GM12864 (cell line): ENCODE results near the gene NOS1AP.

Source experiments
- DNase-seq: peaks from one replicate; pipeline ENCODE4 v3.0.0-alpha.2; 2011; ENCODE audit warnings: low read depth
- H3K4me3 ChIP-seq: 2 replicates; pipeline ENCODE4 v1.5.1; 2011; ENCODE audit warnings: mild to moderate bottlenecking, low read depth, low read length, control low read depth
- TF ChIP-seq, protein P1 (sequence below): IDR thresholded peaks from 2 replicates; pipeline ENCODE4 v1.5.1; 2011; ENCODE audit warnings: low read depth, mild to moderate bottlenecking, moderate library complexity, low read length, control low read depth, inconsistent platforms; ENCODE audit errors: missing control alignments

NOS1AP gene

GRCh38 chr1:162404550-162405160 is 335.2 kb downstream of the NOS1AP start:
- TF ChIP-seq, protein P1, sequence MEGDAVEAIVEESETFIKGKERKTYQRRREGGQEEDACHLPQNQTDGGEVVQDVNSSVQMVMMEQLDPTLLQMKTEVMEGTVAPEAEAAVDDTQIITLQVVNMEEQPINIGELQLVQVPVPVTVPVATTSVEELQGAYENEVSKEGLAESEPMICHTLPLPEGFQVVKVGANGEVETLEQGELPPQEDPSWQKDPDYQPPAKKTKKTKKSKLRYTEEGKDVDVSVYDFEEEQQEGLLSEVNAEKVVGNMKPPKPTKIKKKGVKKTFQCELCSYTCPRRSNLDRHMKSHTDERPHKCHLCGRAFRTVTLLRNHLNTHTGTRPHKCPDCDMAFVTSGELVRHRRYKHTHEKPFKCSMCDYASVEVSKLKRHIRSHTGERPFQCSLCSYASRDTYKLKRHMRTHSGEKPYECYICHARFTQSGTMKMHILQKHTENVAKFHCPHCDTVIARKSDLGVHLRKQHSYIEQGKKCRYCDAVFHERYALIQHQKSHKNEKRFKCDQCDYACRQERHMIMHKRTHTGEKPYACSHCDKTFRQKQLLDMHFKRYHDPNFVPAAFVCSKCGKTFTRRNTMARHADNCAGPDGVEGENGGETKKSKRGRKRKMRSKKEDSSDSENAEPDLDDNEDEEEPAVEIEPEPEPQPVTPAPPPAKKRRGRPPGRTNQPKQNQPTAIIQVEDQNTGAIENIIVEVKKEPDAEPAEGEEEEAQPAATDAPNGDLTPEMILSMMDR: no peak
- no peak overlapping the region for H3K4me3 ChIP-seq
- no peak for DNase-seq

DNA sequence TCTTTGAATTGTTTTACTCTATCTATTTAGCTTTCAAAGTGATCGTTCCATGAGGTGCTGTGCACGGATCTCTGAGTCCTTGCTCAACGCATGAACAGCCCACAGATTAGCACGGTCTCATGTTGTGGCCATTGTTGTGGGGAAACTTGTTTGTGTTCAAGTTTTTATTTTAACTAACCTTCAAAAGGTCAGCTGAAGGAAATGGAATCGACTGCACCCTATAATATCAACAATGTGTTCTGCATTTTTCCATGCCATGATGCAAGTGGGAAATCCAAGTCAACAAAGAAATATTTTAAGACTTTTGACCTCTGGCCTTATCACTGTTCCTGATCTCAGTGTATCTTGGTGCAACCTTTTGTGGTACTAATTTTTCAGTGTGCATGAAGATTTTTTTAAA is 336.3 kb downstream of the NOS1AP start:
- TF ChIP-seq, protein P1: no peak

GRCh38 chr1:162406811-162407210 is 337.3 kb downstream of the NOS1AP start:
- TF ChIP-seq, protein P1: no peak
- no peak for DNase-seq
- H3K4me3 ChIP-seq: no peak overlapping the region

More for the DNA sequence above, 336.3 kb downstream of the NOS1AP start:
- no peak for DNase-seq
- no peak overlapping the region for H3K4me3 ChIP-seq

DNA sequence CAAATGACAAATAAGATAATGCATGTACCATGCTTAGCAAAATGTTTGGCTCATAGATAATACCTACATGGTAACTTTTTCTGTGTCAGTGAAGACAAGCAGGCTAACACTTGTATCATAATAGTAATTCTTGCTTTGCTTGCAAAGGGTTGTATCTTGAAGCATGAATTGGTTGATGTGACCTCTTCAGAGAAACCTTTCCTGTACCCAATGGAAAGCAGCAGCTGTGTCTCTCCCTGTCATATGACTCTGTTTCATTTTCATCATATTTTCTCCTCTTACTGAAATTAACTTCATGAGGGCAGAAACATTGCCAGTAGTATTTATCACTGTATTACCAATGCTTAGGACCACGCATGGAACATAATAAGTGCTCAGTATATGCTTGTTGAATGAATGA is 338.0 kb downstream of the NOS1AP start:
- DNase-seq: no peak
- TF ChIP-seq, protein P1: no peak
- no peak overlapping the region for H3K4me3 ChIP-seq

DNA sequence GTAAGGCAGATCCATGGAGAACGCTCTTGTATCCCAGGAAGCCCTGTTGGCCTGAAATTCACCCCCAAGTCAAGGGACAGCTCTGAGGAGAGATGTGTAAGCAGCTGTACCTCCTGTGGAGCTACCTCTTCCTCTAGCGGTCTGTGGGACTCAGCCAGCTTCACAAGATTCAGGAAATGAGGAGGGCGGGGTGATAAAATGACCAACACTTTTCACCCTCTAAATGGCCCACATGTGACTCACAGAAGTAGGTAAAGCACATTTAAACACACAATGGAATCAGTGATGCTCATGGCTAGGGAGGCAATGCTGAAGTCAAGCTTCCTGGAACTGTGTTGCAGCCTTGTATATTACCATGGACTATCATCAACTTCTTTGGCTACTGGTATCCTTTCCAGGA is 342.5 kb downstream of the NOS1AP start, which contains the start of gene SH2D1B:
TSS of gene SH2D1B (minus strand) at position 135 of the 400 bp plus-strand sequence. CDS start at position 15, 120 bp downstream.
- TF ChIP-seq, protein P1: no peak
- no peak for DNase-seq

GRCh38 chr1:162416215-162416614 is 346.7 kb downstream of the NOS1AP start:
- no peak for DNase-seq
- TF ChIP-seq, protein P1: no peak

More for the DNA sequence above, 342.5 kb downstream of the NOS1AP start, which contains the start of gene SH2D1B:
- no peak within 1 kb of the TSS for H3K4me3 ChIP-seq

DNA sequence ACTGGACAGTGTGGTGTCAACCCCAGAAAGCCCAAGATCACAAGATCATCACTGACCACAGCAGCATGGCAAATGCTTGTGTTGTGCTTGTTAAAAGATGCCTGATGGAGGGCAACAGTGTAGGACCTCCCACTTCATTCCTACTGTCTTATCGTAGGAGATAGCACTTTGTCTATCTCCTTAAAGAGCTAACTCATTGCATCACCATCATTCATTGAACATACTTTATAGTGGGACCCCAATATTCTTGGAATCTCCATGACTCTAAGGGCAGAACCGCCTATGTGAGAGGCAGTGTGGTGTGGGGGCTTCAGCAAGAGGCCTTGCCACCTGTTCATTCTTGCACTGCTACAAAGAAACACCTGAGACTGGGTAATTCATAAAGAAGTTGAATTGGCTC is 347.4 kb downstream of the NOS1AP start:
- no peak for DNase-seq
- H3K4me3 ChIP-seq: no peak overlapping the region
- TF ChIP-seq, protein P1: no peak

More at GRCh38 chr1:162416215-162416614, 346.7 kb downstream of the NOS1AP start:
- no peak overlapping the region for H3K4me3 ChIP-seq
